ENCODE results near the gene VWC2L.

GRCh38 chr2:214560618-214561190 is 149.8 kb downstream of the VWC2L start:
- no peak for TF ChIP-seq CTCF (IDR thresholded peaks at IDR 0.05; ENCODE audit: low read depth, low read length, missing input control)
- no peak for TF ChIP-seq SP1 (IDR thresholded peaks at IDR 0.05)
